GM12878 (cell line): ENCODE data around the gene SFT2D1. TPM values are rescaled to one million over a fixed set of nuclear protein-coding genes. Genes with fewer than 3 reads are reported as not detected.

Experiments used
- BHLHE40 ChIP-seq, 2 experiments: fragments of 450-650 bp in 1 of 2; IDR thresholded peaks; 2 replicates each; pipeline ENCODE4 v1.6.1; 2011 to 2017; ENCODE audit warnings: low read depth in 2 of 2, borderline replicate concordance in 1 of 2, improper control_type of control experiment in 1 of 2, low read length in 1 of 2, mild to moderate bottlenecking in 1 of 2
- BRCA1 ChIP-seq: IDR thresholded peaks from 2 replicates; pipeline ENCODE4 v1.6.1; 2011; ENCODE audit warnings: low read depth, low read length, improper control_type of control experiment
- CBX3 ChIP-seq: fragments of 200-600 bp; sonication (generic); IDR thresholded peaks from 2 replicates; pipeline ENCODE4 v1.6.1; 2016; ENCODE audit warnings: low read depth, borderline replicate concordance
- EGR1 ChIP-seq, 2 experiments: IDR thresholded peaks; 1 replicate in 1 of 2; 2 replicates in 1 of 2; pipeline ENCODE4 v1.6.1; 2011 to 2012; ENCODE audit warnings: low read depth in 2 of 2, low read length in 2 of 2, borderline replicate concordance in 1 of 2, mild to moderate bottlenecking in 1 of 2, moderate library complexity in 1 of 2
- HDAC6 ChIP-seq: fragments of 200-600 bp; sonication (generic); IDR thresholded peaks from one replicate; pipeline ENCODE4 v1.8.0; 2017; ENCODE audit warnings: antibody characterized with exemption; ENCODE audit not compliant: unreplicated experiment
- IKZF2 ChIP-seq, 2 experiments: fragments of 450-650 bp; IDR thresholded peaks; 2 replicates each; pipeline ENCODE4 v1.6.1; 2017; ENCODE audit warnings: mild to moderate bottlenecking in 2 of 2, moderate library complexity in 2 of 2
- JUNB ChIP-seq: IDR thresholded peaks from 2 replicates; pipeline ENCODE4 v1.6.1; 2016; ENCODE audit warnings: antibody characterized with exemption, mild to moderate bottlenecking
- KLF5 ChIP-seq: fragments of 450-650 bp; IDR thresholded peaks from 2 replicates; pipeline ENCODE4 v1.6.1; 2014; ENCODE audit warnings: mild to moderate bottlenecking; ENCODE audit not compliant: partially characterized antibody
- LARP7 ChIP-seq: fragments of 450-650 bp; IDR thresholded peaks from 2 replicates; pipeline ENCODE4 v1.6.1; 2017; ENCODE audit warnings: mild to moderate bottlenecking
- MYB ChIP-seq: fragments of 150-350 bp; IDR thresholded peaks from 2 replicates; pipeline ENCODE4 v1.6.1; 2014; ENCODE audit warnings: mild to moderate bottlenecking, low read depth, low read length, borderline replicate concordance
- NR2F1 ChIP-seq: fragments of 450-650 bp; conservative IDR thresholded peaks from 2 replicates; pipeline ENCODE4 v1.6.1; 2017; ENCODE audit warnings: mild to moderate bottlenecking
- PAX5 ChIP-seq: IDR thresholded peaks from 2 replicates; pipeline ENCODE4 v1.6.1; 2011; ENCODE audit warnings: low read depth, low read length, borderline replicate concordance
- POLR2AphosphoS5 ChIP-seq: IDR thresholded peaks from 2 replicates; pipeline ENCODE4 v1.6.1; 2011; ENCODE audit warnings: mild to moderate bottlenecking, low read length, inconsistent platforms
- POU2F2 ChIP-seq: IDR thresholded peaks from 3 replicates; pipeline ENCODE4 v1.6.1; 2011; ENCODE audit warnings: low read depth, mild to moderate bottlenecking, low read length, borderline replicate concordance
- RAD21 ChIP-seq: IDR thresholded peaks from 2 replicates; pipeline ENCODE4 v1.6.1; 2011; ENCODE audit warnings: mild to moderate bottlenecking, low read depth, low read length, moderate library complexity; ENCODE audit not compliant: insufficient read depth
- RFX5 ChIP-seq: IDR thresholded peaks from 2 replicates; pipeline ENCODE4 v1.6.1; 2011; ENCODE audit warnings: low read depth, low read length, improper control_type of control experiment
- SMAD5 ChIP-seq: IDR thresholded peaks from 2 replicates; pipeline ENCODE4 v1.6.1; 2016; ENCODE audit warnings: antibody characterized with exemption, low read depth
- TAF1 ChIP-seq: IDR thresholded peaks from 2 replicates; pipeline ENCODE4 v1.6.1; 2011; ENCODE audit warnings: mild to moderate bottlenecking, low read depth, low read length, borderline replicate concordance
- TCF3 ChIP-seq: IDR thresholded peaks from 2 replicates; pipeline ENCODE4 v1.6.1; 2012; ENCODE audit warnings: low read depth, mild to moderate bottlenecking, low read length, borderline replicate concordance; ENCODE audit not compliant: insufficient read depth
- polyA plus RNA-seq, 11 experiments: library from polyadenylated mRNA; depleted of rRNA in 4 of 11; unstranded in 6 of 11; stranded (reverse) in 5 of 11; fragments of >200 nt; fragmentation: Nextera tagmentation in 4 of 11; fragmentation: Illumina TruSeq in 1 of 11; extraction: Ambion mirVana in 4 of 11; extraction: Trizol in 1 of 11; gene quantifications; 1 replicate in 1 of 11; 2 replicates in 10 of 11; pipeline versions ENCODE4 v1.2.1 to v1.2.3, GENCODE V29; 2011 to 2016; ENCODE audit warnings: inconsistent platforms in 2 of 11, missing spikeins in 2 of 11, low read depth in 1 of 11
- total RNA-seq, 4 experiments: library from RNA; depleted of rRNA in 3 of 4; stranded (reverse); fragments of >200 nt in 3 of 4; fragmentation: Illumina TruSeq in 1 of 4; extraction: Trizol in 1 of 4; gene quantifications; 2 replicates each; pipeline versions ENCODE4 v1.2.1 to v1.2.3, GENCODE V29; 2013 to 2021
- TF ChIP-seq, protein P1 (sequence below): fragments of 450-650 bp; IDR thresholded peaks from 2 replicates; pipeline ENCODE4 v1.6.1; 2016; ENCODE audit warnings: mild to moderate bottlenecking
- TF ChIP-seq, protein P2 (sequence below): fragments of 450-650 bp; formaldehyde crosslinking; IDR thresholded peaks from 2 replicates; pipeline ENCODE4 v1.5.0; 2022; ENCODE audit warnings: mild to moderate bottlenecking, missing genetic modification characterization
- TF ChIP-seq, protein P3 (sequence below): fragments of 150-350 bp; IDR thresholded peaks from 2 replicates; pipeline ENCODE4 v1.6.1; 2014; ENCODE audit warnings: mild to moderate bottlenecking, low read depth, low read length

SFT2D1 gene
- total and polyA plus RNA-seq, 10 of the 15 experiments (the other 5 are each of a cell fraction or from before 2014, with no cell fraction given) = 69.5 to 281 (median 124) TPM

DNA sequence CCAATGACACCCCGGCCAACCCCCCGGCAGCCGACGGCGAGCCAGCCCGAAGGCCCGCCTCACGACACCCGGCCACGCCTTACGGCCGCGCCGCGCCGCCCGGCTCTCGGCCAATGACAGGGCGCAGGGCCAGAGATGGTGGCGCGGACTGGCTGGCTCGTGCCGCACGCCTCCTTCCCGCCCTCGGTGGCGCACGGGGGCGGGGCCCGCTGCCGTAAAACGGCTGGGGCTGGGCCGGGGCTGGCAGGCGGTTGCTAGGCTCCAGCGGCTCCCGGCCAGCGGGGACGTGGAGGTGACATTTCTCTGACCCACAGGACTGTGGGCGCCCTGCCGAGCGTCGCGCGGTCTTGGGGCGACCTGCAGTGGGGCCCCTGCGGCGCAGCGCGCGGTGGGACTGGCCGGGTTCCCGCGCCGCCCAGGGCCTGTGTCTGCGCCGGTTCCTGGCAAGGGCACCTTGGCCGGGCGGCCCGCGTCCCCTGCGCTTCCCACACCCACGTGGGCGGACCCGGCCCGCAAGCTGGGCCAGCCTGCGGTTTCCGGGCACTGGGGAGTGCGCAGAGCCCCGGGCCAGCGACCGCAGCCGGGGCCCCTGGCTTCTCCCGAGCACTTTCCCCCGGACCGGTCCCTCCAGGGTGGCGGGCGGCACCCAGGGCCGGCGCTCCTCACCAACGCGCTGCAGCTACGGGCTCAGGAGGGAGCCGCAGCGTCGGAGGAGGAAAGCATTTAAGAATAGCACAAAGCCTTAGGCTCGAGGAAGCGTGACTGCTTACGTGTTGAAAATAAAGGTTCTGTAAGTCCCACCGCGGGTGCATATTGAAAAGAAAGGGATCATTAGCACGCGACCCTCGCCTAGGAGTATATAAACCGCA lies 40.8 kb upstream of the SFT2D1 start, which contains the start of gene MPC1 (continued):
- TF ChIP-seq POU2F2 = no peak
- peak; percentile 98 for TF ChIP-seq LARP7
- peak; percentile 80; the same call in 1 of the 2 replicates for TF ChIP-seq RFX5
- no peak for TF ChIP-seq CBX3
- TF ChIP-seq JUNB = no peak
- peak; percentile 83; the same call in 1 of the 2 replicates for TF ChIP-seq PAX5
- TF ChIP-seq IKZF2 (IDR thresholded peaks at IDR 0.05) = peak in 1 of 2 experiments; percentile 46; a peak in 1 of 4 replicates
- TF ChIP-seq, protein P1, sequence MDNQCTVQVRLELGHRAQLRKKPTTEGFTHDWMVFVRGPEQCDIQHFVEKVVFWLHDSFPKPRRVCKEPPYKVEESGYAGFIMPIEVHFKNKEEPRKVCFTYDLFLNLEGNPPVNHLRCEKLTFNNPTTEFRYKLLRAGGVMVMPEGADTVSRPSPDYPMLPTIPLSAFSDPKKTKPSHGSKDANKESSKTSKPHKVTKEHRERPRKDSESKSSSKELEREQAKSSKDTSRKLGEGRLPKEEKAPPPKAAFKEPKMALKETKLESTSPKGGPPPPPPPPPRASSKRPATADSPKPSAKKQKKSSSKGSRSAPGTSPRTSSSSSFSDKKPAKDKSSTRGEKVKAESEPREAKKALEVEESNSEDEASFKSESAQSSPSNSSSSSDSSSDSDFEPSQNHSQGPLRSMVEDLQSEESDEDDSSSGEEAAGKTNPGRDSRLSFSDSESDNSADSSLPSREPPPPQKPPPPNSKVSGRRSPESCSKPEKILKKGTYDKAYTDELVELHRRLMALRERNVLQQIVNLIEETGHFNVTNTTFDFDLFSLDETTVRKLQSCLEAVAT = no peak
- TF ChIP-seq TAF1 = peak; percentile 83
- TF ChIP-seq HDAC6 = no peak
- TF ChIP-seq BHLHE40 (IDR thresholded peaks at IDR 0.05; ENCODE audit: borderline replicate concordance in 1 of 2, low read depth in 2 of 2, low read length in 1 of 2) = peak; percentile 75 to 91
- peak in 1 of 2 experiments; percentile 78; a peak in 2 of 3 replicates for TF ChIP-seq EGR1 (IDR thresholded peaks at IDR 0.05; ENCODE audit: borderline replicate concordance in 1 of 2, low read depth in 2 of 2, low read length in 2 of 2)
- no peak for TF ChIP-seq BRCA1
- TF ChIP-seq RAD21 = no peak
- TF ChIP-seq MYB = no peak
- TF ChIP-seq SMAD5 = 0 out of 2 replicates have a peak, but pooled peaks have one; percentile 12
- TF ChIP-seq, protein P2, sequence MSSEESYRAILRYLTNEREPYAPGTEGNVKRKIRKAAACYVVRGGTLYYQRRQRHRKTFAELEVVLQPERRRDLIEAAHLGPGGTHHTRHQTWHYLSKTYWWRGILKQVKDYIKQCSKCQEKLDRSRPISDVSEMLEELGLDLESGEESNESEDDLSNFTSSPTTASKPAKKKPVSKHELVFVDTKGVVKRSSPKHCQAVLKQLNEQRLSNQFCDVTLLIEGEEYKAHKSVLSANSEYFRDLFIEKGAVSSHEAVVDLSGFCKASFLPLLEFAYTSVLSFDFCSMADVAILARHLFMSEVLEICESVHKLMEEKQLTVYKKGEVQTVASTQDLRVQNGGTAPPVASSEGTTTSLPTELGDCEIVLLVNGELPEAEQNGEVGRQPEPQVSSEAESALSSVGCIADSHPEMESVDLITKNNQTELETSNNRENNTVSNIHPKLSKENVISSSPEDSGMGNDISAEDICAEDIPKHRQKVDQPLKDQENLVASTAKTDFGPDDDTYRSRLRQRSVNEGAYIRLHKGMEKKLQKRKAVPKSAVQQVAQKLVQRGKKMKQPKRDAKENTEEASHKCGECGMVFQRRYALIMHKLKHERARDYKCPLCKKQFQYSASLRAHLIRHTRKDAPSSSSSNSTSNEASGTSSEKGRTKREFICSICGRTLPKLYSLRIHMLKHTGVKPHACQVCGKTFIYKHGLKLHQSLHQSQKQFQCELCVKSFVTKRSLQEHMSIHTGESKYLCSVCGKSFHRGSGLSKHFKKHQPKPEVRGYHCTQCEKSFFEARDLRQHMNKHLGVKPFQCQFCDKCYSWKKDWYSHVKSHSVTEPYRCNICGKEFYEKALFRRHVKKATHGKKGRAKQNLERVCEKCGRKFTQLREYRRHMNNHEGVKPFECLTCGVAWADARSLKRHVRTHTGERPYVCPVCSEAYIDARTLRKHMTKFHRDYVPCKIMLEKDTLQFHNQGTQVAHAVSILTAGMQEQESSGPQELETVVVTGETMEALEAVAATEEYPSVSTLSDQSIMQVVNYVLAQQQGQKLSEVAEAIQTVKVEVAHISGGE (CRISPR knock-in tag) = no peak
- TF ChIP-seq, protein P3, sequence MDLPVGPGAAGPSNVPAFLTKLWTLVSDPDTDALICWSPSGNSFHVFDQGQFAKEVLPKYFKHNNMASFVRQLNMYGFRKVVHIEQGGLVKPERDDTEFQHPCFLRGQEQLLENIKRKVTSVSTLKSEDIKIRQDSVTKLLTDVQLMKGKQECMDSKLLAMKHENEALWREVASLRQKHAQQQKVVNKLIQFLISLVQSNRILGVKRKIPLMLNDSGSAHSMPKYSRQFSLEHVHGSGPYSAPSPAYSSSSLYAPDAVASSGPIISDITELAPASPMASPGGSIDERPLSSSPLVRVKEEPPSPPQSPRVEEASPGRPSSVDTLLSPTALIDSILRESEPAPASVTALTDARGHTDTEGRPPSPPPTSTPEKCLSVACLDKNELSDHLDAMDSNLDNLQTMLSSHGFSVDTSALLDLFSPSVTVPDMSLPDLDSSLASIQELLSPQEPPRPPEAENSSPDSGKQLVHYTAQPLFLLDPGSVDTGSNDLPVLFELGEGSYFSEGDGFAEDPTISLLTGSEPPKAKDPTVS = no peak
- TF ChIP-seq TCF3 = 0 out of 2 replicates have a peak, but pooled peaks have one; percentile 18
- TF ChIP-seq NR2F1 = peak; percentile 93
- peak; percentile 44; the same call in 1 of the 2 replicates for TF ChIP-seq POLR2AphosphoS5
- no peak for TF ChIP-seq KLF5
